ENCODE results near the gene TDRD3. TPM values are rescaled to one million over a fixed set of nuclear protein-coding genes. Genes with fewer than 3 reads are reported as not detected.

Gene TDRD3
- total RNA-seq, 1 experiment from 2014 or later: 21.4 TPM

DNA sequence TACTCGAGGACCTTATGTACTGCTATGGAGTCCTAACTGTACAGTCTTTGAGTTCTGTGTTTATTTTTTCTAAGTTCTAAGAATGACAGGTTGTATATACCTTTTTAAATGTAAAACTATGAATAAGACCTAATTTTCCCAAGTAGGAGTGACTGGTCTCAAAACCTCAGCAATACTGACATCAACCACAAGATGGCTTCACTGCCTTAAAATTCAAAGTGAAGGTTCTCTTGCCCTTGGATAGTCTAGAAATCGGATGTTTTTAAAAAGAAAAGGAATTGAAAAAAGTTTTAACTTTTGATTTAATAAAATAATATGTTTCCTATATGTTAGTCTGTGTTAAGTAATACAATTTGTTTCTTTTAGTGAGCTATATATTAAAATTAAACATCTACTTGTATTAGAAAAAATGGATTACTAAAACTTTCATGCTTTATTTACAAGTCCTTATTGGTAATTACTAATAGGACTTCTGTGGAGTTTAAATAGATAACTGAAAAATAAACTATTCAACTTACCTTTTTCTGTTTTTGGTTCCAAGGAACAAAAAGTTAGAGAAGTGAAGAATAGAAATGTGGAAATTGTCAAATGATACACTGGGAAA lies 52.0 kb downstream of the TDRD3 start:
- POLR2A ChIA-PET: no interaction called here
- BruUV-seq (replicated peaks): no TSS peak
- Mint-ChIP-seq H3K27ac (ENCODE audit: low read depth, unreplicated experiment) (no peak overlapping the region), H3K4me1 (ENCODE audit: insufficient read depth, unreplicated experiment) (no peaks in the 10 kb centered on the region), H3K27me3 (ENCODE audit: insufficient read depth, unreplicated experiment) (no peaks in the 10 kb centered on the region), H3K9me3 (ENCODE audit: unreplicated experiment) (no peaks in the 10 kb centered on the region), H3K4me3 (ENCODE audit: unreplicated experiment) (no peak overlapping the region), H3K36me3 (ENCODE audit: insufficient read depth, unreplicated experiment) (no peaks in the 10 kb centered on the region)
- intact Hi-C loops (cut with micrococcal nuclease): loop anchor here (1.0 to 10.0 kb wide), 3 partner anchors 169 to 1506 kb away; partner anchors contain the start of gene PCDH20
- peak; percentile 59 for DNase-seq (ENCODE audit: unreplicated experiment)
- TF ChIP-seq, protein P1, sequence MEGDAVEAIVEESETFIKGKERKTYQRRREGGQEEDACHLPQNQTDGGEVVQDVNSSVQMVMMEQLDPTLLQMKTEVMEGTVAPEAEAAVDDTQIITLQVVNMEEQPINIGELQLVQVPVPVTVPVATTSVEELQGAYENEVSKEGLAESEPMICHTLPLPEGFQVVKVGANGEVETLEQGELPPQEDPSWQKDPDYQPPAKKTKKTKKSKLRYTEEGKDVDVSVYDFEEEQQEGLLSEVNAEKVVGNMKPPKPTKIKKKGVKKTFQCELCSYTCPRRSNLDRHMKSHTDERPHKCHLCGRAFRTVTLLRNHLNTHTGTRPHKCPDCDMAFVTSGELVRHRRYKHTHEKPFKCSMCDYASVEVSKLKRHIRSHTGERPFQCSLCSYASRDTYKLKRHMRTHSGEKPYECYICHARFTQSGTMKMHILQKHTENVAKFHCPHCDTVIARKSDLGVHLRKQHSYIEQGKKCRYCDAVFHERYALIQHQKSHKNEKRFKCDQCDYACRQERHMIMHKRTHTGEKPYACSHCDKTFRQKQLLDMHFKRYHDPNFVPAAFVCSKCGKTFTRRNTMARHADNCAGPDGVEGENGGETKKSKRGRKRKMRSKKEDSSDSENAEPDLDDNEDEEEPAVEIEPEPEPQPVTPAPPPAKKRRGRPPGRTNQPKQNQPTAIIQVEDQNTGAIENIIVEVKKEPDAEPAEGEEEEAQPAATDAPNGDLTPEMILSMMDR (IDR thresholded peaks at IDR 0.05; ENCODE audit: unreplicated experiment): peak; percentile 57
- CTCF ChIA-PET: interaction anchor here (0.6 to 4.0 kb wide), 20 partner anchors 8 to 1505 kb away, joined by 3 to 35 read pairs (median 5); partner anchors contain the start of gene PCDH20

DNA sequence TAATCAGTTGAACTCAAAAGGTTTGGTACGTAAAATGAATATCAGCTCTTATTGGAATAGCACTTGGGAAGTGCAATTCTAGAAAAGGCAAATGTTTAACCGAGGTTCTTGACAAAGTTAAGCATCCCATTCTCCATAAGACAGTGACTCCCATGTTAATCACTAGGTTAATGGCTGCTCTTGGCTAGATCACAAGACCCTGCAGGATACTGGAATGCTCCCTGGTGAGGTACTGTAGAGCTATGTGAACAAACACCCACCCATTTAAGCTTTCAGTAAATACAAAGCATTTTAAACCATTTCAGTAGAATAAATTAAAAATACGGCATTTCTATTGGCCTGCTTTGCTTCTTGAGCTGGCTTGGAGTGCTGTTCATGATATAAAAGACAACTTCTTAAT lies 56.5 kb downstream of the TDRD3 start:
- Mint-ChIP-seq H3K4me3 (ENCODE audit: unreplicated experiment) (no peak overlapping the region), H3K27me3 (ENCODE audit: insufficient read depth, unreplicated experiment) (no peaks in the 10 kb centered on the region), H3K4me1 (ENCODE audit: insufficient read depth, unreplicated experiment) (no peaks in the 10 kb centered on the region), H3K27ac (ENCODE audit: low read depth, unreplicated experiment) (no peak overlapping the region), H3K36me3 (ENCODE audit: insufficient read depth, unreplicated experiment) (no peaks in the 10 kb centered on the region), H3K9me3 (ENCODE audit: unreplicated experiment) (no peaks in the 10 kb centered on the region)
- intact Hi-C loops (cut with micrococcal nuclease): loop anchor here (10.0 kb wide), 1 partner anchor 1231 kb away; no protein-coding TSS in a partner anchor
- BruUV-seq (replicated peaks): no TSS peak
- TF ChIP-seq, protein P1 (IDR thresholded peaks at IDR 0.05; ENCODE audit: unreplicated experiment): no peak
- POLR2A ChIA-PET: interaction anchor here (0.6 kb wide), 2 partner anchors 1304 to 1858 kb away, joined by 3 read pairs; no protein-coding TSS in a partner anchor
- CTCF ChIA-PET: interaction anchor here (0.6 to 1.1 kb wide), 2 partner anchors 585 to 958 kb away, joined by 3 to 5 read pairs; no protein-coding TSS in a partner anchor
- DNase-seq (ENCODE audit: unreplicated experiment): no peak

DNA sequence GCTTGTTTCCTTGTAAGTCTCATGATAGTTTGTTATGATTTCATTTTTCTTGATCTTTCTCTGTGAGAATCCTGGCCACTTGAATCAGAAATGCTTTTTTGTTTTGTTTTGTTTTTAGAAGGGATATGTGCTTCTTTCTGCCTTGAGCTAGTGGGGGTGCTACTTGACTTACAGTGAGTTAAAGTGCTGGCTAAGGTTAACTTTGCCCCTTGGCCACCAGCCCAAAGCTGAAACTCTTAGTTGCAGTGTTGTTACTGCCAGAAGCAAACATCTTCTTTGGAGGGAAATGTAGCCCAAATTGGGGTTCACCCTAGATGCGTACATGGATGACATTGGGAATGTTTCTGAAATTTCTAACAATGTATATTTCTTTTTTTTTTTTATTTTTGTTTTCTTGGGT lies 57.4 kb downstream of the TDRD3 start:
- POLR2A ChIA-PET: no interaction called here
- Mint-ChIP-seq H3K4me1 (ENCODE audit: insufficient read depth, unreplicated experiment) (no peaks in the 10 kb centered on the region), H3K9me3 (ENCODE audit: unreplicated experiment) (no peaks in the 10 kb centered on the region), H3K27me3 (ENCODE audit: insufficient read depth, unreplicated experiment) (no peaks in the 10 kb centered on the region), H3K36me3 (ENCODE audit: insufficient read depth, unreplicated experiment) (no peaks in the 10 kb centered on the region), H3K27ac (ENCODE audit: low read depth, unreplicated experiment) (no peak overlapping the region), H3K4me3 (ENCODE audit: unreplicated experiment) (no peak overlapping the region)
- no peak for DNase-seq (ENCODE audit: unreplicated experiment)
- CTCF ChIA-PET: interaction anchor here (0.6 to 1.1 kb wide), 5 partner anchors 13 to 1330 kb away, joined by 3 to 7 read pairs (median 5); no protein-coding TSS in a partner anchor
- intact Hi-C loops (cut with micrococcal nuclease): loop anchor here (10.0 kb wide), 1 partner anchor 1230 kb away; no protein-coding TSS in a partner anchor
- TF ChIP-seq, protein P1 (IDR thresholded peaks at IDR 0.05; ENCODE audit: unreplicated experiment): no peak
- BruUV-seq (replicated peaks): no TSS peak

DNA sequence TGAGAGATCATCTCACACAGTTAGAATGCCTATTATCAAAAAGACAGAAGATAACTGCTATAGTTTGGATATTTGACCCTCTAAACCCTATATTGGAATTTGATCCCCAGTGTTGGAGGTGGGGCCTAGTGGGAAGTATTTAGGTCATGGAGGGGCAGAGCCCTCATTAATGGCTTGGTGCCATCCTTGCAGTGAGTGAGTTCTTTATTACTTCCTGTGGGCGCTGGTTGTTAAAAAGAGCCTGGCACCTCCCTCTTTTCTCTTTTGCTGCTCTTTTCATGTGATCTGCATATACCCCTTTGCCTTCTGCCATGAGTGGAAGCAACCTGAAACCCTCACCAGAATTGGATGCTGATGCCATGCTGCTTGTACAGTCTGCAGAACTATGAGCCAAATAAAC lies 66.8 kb downstream of the TDRD3 start:
- TF ChIP-seq, protein P1 (IDR thresholded peaks at IDR 0.05; ENCODE audit: unreplicated experiment): no peak
- DNase-seq (ENCODE audit: unreplicated experiment): no peak
- Mint-ChIP-seq H3K9me3 (ENCODE audit: unreplicated experiment) (no peaks in the 10 kb centered on the region), H3K27ac (ENCODE audit: low read depth, unreplicated experiment) (no peak overlapping the region), H3K27me3 (ENCODE audit: insufficient read depth, unreplicated experiment) (no peaks in the 10 kb centered on the region), H3K4me1 (ENCODE audit: insufficient read depth, unreplicated experiment) (no peaks in the 10 kb centered on the region), H3K4me3 (ENCODE audit: unreplicated experiment) (no peak overlapping the region), H3K36me3 (ENCODE audit: insufficient read depth, unreplicated experiment) (peaks cover 22% of the 10 kb centered on the region)
- CTCF ChIA-PET: interaction anchor here (0.8 to 5.5 kb wide), 2 partner anchors 16 to 26 kb away, joined by 4 to 35 read pairs; no protein-coding TSS in a partner anchor
- POLR2A ChIA-PET: no interaction called here
- intact Hi-C loops (cut with micrococcal nuclease): no loop called here
- BruUV-seq (replicated peaks): no TSS peak
